ENCODE results near the gene SLC7A14.

SLC7A14 gene

DNA sequence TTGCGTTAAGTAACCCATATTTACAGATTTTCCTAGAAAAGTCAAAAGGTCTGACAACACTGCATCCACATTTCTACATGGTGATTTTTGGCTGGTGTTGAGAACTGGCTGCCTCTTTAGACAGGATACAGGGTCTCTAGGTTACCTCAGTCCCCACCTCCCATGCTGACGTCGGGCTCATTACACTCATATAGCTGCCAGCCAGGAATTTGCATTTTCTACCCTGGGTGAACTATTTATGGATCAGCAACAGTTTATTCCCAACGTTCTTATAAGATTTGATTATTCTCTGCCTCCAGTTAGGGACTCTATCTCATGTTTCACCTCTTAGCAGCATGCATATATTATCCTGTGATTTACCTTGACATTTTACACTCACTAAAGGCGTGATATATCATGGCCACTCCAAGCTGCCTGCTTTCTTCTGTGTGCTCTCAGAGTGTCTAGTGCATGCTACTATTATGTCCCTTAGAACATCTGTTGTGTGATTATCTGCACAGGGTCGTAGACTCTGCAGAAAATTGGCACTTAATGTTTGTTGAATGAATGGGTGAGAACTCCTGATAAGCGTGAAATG is 118.2 kb downstream of the SLC7A14 start:
- no peak for FAIRE-seq

DNA sequence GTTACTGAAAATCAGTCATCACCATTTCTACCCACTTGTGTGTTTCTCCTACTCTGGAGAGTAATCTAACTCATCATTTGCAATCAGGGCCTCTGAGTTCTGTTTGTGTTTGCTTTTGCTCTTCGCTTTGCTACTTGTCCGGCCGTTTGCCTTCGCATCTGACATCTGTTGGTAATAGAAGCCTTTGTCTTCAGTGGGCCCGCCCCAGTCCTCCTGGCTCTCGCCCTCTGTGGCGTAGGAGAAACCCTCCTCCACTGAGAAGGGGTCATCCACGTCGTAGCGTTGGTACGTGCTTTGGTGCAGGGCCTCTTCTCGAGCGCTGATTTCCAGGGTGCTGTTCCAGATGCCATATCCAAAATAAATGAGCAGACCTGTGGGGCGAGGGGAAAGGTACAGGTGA is 118.9 kb downstream of the SLC7A14 start:
- no peak for FAIRE-seq

DNA sequence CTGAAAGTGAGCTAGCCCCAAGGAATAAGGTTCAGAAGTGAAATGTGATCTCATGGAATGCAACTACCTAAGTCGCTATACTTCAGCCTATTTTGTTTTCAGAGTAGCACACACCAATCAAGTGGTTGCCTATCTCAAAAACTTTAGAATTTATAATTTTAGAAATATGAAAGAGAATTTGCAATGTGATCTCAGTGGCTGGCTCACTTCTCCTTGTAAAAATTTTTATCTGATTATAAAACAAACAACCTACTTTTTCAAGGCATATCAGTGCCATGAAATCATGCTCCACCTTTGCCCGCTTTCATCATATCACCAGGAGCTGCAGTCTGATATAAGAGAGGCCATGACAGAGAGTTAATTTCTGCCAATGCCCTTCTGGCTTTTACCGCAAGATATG is 119.9 kb downstream of the SLC7A14 start:
- FAIRE-seq, result no peak

DNA sequence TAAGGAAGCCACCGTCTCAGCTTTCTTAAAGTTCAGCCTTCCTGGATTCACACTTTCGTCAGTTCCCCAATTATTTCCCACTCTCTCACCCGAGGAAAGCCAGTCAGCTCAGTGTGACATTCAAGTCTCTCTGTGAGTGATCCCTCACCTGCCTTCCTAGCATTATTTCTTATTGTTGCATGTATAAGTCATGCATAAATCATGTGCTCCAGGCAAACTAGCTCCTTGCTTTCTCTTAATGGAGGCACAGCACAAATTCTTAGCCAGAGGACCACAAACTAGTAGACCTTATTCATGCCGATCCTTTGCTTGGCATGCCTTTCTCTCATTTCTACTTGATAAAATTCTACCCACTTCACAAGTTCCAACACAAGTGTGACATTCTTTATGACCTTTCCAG is 122.9 kb downstream of the SLC7A14 start:
- no peak for FAIRE-seq

DNA sequence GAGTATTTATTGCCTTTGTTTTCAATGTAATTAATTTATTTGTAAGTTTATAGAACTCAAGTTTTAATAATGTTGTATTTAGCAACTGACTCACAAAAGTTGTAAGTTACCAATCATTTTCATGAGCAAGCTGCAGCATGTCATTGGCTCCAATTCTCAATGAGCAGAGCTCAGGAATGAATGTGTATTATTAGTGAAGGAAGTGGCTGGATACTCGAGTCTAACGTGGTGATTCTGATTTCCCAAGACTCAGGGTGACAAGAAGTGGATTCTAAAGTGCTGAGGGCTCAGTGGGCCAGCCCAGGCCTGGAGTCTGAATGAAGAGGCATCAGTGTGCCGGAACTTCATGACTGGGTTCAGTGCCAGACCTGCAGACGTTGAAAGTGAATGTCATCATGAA is 127.6 kb downstream of the SLC7A14 start:
- no peak for FAIRE-seq

DNA sequence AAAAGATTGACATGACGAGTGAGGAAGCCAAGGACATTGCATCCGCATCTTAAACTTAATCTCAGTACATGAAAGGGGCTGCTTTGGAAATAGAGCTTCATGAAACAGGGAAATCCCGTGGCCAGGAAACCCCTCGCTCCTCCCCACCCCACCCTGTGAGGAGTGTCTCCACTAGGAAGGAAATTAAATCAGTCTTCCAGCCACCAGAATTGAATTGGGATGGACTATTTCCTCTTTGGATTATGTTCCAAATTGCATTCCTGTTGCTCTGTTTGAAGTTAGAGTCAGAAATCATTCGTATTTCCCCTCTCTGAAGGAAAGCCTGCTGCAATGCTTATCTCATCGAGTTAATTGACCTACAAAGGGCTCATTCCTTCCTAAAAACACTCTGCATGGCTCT is 131.4 kb downstream of the SLC7A14 start:
- no peak for FAIRE-seq

DNA sequence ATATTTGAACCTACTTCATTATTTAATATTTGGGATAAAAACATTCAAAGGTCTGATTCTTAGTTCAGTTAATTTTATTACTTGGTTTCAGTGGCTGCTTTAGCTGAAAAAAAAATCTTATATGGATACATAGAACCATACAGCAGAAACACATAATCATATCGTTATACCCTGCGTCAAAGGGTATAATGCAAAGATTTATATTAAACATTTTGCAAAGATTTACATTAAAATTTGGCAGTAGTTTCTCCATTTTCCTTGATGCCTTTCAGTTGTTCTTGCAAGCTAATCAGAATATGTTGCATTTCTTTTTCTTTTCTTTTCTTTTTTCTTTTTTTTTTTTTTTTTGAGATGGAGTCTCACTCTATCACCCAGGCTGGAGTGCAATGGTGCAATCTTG is 135.8 kb downstream of the SLC7A14 start:
- FAIRE-seq, result no peak

DNA sequence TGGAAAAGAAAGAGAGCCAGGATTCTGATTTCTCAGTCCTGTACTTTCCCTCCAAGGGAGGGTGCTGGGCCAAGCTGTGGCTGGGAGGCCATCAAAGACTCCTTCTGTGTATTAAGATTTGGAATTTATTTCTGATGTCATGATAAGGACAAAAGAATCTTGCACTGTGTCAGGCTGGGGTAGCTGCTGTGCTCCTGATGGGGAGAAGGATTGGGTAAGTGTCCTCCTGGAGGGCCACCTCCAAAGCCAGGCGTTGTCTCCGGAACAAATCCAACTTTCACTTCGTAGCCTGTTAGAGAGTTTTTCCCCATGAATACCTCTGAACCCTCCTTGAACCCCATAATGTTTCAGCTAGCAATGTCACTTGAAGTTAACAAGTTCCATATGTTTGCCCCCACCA is 137.3 kb downstream of the SLC7A14 start:
- no peak for FAIRE-seq

DNA sequence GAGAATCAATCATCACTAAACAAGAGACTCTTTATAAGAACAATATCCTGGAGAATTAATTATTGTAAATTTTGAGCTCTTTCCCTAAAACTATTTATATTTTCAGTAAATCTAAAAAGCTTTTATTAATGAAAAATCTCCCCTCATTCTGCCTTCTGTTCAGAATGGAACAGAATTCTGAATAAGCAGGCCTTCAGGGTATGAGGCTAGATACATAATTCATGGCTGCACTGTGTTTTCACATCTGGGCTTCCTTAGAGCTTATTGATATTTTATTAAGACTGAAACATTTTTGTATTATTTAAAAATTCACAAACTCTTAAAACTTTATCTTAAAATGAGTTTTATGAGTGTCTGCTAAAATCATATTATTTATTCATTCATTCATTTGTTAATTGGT is 142.4 kb downstream of the SLC7A14 start:
- FAIRE-seq, result no peak

DNA sequence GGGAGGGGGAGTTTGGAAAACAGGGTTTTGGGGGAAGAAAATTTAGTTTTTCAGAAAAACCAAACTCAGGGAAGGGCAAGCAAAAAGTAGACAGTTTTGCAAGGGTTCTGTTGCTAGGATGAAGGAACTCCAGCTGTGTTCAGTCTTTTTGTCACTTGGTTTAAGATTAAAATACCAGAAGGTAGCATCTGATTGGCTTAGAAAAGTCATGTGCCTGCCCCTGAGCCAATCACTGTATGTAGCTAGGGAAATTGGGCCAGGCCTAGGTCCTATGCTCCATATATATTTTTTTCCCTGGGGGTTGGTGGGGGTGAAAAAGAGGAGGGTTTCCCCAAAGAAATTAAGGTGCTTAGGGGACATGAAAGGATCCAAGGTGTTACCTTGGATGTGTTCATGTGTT is 142.9 kb downstream of the SLC7A14 start:
- no peak for FAIRE-seq

DNA sequence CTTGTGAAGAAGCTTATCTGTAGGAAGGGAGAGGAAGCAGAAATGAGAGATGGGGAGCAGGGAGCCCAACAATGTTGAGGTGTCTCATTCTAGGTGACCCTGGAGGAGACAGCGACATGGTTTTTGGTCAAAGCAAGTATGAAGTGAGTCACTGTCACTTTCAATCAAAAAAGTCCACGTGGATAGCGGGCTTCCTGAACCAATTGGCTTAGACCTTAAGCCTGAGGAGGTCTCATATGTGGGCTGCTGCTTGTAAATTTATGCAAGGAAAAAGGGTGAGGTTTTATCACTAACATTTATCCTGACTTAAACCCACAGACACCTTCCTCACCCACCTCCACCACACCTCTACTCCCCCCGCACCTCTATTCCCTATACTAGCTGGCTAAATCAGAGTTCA is 144.5 kb downstream of the SLC7A14 start:
- FAIRE-seq, result no peak

DNA sequence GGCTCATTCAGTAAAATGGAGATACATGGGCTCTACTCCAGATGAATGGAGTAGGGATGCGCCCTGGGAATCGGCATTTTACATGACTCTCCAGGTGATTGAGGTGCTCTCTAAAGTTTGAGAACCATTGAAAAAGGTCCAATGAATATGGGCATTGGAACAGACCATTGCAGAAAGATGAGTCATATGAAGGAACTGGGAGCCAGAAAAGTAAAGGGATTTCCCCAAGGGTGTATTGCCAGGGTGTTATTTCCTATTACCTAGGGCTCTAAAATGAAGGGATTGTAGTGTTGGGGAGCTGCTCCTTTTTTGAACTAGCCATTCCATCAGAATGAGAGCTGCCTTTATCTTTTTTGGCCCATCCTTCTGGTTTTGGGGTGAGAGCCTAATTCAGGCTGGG is 145.5 kb downstream of the SLC7A14 start:
- FAIRE-seq, result no peak

DNA sequence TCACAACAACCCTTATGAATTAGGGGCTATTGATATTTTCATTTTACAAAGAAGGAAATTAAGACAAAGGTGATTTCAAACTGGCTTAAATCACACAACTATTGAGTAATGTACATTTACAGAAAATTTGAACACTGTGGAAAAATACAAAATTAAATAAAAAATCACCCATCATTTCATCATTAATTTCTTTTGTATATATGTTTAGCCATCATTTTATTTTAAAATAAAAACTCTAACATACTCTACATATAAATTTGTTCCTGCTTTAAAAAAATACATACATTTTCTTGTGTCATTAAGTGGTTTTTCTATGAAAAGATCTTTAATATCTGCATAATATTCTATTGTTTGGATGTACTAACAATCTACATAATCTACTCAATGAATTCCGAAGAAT is 147.0 kb downstream of the SLC7A14 start:
- FAIRE-seq, result no peak

DNA sequence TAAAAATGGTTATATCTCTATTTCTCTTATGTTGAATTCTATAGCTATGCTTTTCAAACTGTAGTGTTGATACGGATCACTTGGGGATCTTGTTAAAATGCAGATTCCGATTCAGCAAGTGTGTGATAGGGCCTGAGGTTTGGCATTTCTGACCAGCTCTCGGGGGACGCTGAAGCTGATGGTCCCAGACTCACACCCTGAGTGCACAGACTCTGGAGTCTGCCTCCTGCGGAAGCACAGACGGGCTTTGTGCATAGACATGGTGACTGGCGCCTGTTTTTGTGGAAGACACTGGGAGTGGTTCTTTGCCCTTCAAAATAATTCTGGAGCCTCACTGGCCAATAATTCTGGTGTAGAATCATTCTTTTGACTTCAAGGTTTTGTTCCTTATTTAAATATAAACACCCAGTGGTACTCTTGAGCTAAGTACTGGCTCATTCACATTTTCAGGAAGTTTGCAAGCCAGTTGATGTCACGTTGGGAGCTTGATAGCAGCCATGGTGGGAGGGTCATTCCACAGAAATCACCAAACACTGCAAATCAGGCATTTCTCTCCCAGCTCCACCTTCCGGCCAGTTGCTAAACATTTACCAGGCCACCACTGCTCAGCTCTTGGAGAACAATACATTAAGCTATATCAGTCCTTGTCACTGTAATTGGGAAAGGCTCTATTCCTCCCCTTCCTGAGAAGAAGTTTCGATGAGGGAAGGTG is 148.0 kb downstream of the SLC7A14 start:
- no peak for FAIRE-seq

DNA sequence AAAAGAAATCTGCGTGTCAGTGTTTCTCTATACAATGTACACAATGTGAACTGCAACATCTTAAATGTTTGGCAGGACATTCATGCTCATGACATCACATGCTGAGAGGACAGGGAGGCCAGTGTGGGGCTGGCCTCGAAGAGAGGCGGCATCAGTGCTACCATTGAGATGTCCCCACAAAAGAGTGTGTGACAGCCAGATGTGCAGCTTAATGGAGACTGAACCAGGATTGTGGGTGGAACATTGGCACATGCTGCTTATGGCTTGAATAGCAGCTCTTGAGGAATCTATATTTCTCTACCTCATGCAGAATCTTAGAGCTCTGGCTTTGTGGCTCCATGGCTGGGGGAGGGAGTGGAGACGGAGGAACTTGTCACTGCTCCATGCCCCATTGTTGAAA is 148.7 kb downstream of the SLC7A14 start:
- no peak for FAIRE-seq

DNA sequence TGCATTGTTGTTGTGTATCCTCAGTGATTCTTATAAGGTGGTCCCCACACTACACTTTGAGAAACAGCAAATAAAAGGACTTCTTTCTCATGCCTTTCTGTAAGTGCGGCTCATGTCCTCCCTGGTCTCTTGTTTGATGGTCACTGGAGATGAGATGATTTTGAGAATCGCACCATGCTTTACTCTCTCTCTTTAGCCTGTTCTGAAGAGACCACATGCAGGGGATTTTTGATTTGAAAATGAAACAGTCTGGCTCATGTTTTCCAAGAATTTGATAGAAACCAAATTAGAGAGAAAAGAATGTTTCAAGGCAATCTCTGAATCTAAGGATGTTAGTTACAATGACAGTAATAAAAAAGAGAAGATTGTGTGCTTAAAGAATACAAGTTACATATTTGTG is 149.2 kb downstream of the SLC7A14 start:
- FAIRE-seq, result no peak

DNA sequence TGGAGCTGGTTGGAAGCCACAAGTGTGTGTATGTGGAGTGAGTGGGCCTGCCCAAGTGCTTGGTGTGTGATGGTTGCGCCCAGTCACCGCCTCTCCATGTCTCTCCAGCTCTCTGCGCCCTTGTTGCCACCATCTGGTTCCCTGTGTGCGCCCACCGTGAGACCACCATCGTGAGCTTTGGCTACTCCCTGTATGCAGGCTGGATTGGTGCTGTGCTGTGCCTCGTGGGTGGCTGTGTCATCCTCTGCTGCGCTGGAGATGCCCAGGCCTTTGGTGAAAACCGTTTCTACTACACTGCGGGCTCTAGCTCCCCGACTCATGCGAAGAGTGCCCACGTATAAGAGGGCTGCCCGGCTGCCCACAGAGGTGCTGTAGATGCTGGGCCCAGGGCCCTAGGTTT is 153.5 kb downstream of the SLC7A14 start:
- FAIRE-seq, result no peak

DNA sequence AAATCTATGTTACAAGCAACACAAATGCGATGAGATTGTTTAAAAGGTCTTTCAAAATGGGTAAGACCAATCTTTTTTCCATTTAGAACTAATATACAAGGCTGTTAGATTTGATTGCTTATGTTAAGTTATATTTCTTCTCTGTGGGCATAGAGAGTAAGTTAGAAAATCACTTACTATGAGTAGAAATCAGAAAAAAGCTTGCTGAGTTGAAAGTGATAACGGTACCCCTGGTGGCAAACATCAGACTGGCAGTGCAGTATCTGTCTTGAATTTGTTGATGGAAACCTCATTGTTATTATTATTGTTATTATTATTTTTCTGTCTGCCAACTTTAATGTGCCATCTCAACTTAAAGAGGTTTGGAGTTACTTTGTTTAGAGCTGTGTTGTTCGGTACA is 154.8 kb downstream of the SLC7A14 start:
- FAIRE-seq, result no peak

DNA sequence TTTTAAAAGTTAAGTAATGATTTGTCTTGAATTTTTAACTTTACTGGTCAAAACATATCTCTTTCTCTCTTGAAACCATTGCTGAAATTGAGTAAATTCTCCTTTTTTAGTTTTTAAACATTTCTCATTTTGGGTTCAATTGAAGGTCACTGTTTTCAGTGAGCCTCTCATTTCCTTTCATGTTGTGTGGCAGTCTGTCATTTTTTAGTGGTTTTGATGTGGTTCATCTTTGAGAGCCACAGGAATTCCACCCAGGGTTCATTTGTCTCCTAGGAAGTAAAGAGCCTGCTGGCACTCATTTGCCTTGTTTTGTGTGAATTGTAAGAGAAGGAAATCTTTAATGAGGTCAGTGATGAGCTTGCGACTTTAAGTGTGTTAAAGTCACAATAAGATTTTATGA is 156.8 kb downstream of the SLC7A14 start:
- FAIRE-seq, result no peak

DNA sequence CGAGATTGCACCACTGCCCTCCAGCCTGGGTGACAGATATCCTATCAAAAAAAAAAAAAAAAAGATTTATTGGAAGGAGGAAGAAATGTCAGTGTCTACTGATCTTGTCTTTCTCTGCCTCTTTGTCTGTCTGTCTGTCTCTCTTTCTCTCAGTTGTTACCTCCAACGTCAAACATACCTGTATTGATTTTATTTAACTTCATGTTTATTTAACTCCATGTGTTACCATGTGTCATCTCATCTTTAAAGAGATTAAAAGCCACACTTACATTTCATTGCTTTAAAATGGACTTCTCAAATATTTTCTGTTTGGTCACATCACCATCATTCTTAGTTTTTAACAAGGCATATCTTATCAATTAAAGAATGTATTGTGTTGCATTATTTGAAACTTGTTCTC is 157.8 kb downstream of the SLC7A14 start:
- FAIRE-seq, result no peak

DNA sequence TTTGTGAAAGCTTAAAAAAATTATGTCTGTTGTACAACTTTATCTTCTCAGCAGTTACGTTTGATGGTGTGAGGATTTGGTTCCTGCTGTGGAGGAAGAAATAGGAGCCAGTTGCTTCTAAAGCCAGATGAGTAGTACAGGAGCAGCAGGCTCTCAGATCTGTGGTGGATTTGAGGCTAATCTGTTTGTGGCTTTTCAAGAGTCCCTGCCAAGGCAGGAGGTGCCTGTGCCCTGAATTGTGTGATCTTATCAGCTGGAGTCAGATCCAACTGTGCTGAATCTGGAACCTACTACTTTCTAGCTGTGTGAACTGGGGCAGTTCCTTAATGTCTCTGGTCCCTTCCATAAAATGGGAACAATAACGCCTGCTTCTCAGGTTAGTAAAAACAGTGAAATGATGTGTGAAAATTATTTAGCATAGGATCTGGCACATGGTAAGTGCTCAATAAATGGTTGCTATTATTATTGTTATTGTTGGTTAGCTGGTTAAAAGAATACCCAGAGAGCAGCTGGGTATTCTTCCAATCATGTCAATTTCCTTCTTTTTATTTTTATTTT is 159.6 kb downstream of the SLC7A14 start:
- no peak for FAIRE-seq

DNA sequence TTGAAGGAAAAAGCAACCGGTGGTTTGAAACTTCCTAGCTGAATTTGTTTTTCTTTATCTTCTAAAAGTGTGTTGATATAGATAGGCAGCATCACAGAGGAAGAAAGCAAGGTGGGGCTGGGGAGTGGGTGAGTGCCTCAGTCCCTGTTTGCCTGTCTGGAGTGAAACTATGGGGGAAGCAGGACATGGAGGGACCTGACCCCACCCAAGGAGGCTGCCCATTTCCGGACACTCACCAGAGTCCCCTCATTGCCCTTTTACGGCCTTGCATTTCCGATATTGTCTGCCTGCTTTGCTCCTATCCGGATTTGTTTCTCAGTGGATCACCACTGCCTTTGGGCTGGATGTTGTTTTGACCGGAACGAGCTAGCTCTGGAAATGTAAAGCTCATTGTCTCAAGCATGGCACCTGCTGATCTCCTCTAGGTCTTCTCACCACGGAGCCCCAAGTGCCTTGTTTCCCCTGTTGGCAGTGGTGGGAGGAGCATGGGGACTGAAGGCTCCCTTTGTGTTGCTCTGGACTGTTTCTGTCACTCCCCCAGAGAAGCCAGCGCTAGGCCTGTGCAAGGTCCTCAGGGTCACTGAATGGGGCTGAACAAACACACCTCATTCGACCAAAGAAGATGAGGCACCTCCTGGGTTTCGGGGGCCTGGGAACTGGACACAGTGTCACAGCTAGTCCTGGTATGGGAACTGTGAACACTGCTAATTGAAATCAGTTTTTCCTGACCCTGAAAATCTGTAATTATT is 160.2 kb downstream of the SLC7A14 start:
- no peak for FAIRE-seq

DNA sequence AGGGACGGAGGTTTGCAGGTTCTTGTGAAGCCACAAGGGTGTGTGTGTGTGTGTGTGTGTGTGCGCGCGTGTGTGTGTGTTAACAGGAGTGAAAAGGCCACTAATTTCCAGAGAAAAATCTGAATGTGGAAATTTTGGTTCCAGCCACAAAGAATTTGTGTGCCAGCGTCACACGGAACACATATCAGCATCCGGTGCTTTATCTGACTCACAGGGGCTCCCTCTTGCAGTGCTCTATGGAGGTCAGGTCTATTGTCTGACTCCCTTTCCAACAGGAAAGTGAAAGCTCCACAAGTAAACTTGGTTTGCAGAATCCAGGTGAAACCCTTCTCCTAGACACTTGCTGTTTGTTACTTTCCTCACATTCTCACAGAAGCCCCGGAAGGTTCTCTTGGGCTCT is 161.0 kb downstream of the SLC7A14 start:
- no peak for FAIRE-seq

DNA sequence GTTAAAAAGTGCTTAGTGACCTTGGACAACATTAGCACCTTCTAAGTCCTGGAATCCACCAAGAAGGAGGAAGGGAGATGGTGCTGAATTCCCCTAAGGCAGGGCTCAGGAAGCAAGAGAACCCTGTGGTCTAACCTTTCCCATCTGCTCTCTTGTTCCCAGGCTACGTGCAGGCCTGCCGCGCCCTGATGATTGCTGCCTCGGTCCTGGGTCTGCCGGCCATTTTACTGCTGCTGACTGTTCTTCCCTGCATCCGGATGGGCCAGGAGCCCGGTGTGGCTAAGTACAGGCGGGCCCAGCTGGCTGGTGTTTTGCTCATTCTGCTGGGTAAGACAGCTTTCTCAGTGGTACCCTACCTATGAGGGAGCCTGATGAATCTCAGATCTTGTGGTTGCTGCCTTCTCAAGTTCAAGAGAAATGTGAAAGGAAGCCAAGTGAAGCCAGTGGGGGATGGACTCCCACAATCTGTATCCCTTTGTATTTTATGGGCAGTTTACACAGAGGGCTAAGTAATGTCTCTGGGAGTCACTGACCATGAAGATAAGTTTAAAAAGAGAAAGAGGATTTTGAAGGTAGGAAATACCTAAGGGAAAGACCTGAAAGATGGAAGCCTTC is 162.8 kb downstream of the SLC7A14 start:
- FAIRE-seq, result no peak

All from islet of Langerhans (tissue), 1 donor.